Endothelial cell of umbilical vein (primary cell): ENCODE measurements around the gene HUNK. TPM values are rescaled to one million over a fixed set of nuclear protein-coding genes. Genes with fewer than 3 reads are reported as not detected.

Experiments
- BruUV-seq: library from RNA; stranded (reverse); fragments of 400-500 nt; replicated peaks from 2 replicates; lab custom pipeline; 2021; lab: Mats Ljungman, UMichigan
- CTCF ChIA-PET: fragments of 300-600, 350-600 bp; sonication (Branson Sonifier 250); formaldehyde crosslinking; loops from one replicate; lab custom pipeline; 2021; ENCODE audit warnings: antibody characterized with exemption, inconsistent platforms; lab: Charles Lee
- POLR2A ChIA-PET: fragments of 300-600, 350-600 bp; sonication (Branson Sonifier 250); formaldehyde crosslinking; loops from one replicate; lab custom pipeline; 2021; ENCODE audit warnings: antibody characterized with exemption, inconsistent platforms; lab: Charles Lee
- DNase-seq: peaks from one replicate; pipeline ENCODE4 v3.0.0-alpha.2; 2011; ENCODE audit warnings: low read depth, low spot score
- FAIRE-seq: peaks from 2 replicates; lab custom pipeline; 2011; peaks lifted over from hg19 to GRCh38; lab: Jason Lieb, UNC
- H2AFZ ChIP-seq: 2 replicates; pipeline ENCODE4 v1.6.0; 2012; ENCODE audit warnings: low read depth, low read length, control low read depth, inconsistent platforms
- H3K27ac ChIP-seq: 2 replicates; pipeline ENCODE4 v1.5.1; 2011; ENCODE audit warnings: low read depth, mild to moderate bottlenecking, control low read depth, low read length, moderate library complexity; ENCODE audit not compliant: insufficient read depth
- H3K27me3 ChIP-seq, 2 experiments: 2 replicates each; pipeline versions ENCODE4 v1.6.0 to v1.6.1; 2011; ENCODE audit warnings: low read length in 2 of 2, mixed read lengths in 1 of 2; ENCODE audit not compliant: control insufficient read depth in 2 of 2, insufficient read depth in 2 of 2
- H3K36me3 ChIP-seq, 2 experiments: 2 replicates in 1 of 2; 3 replicates in 1 of 2; pipeline ENCODE4 v1.5.1; 2011; ENCODE audit warnings: low read length in 2 of 2, mild to moderate bottlenecking in 1 of 2, moderate library complexity in 1 of 2; ENCODE audit not compliant: control insufficient read depth in 2 of 2, insufficient read depth in 2 of 2; ENCODE audit errors: extremely low read depth in 1 of 2
- H3K4me1 ChIP-seq: 3 replicates; pipeline ENCODE4 v1.5.1; 2011; ENCODE audit warnings: mild to moderate bottlenecking, low read length; ENCODE audit not compliant: control insufficient read depth, insufficient read depth; ENCODE audit errors: extremely low read depth
- H3K4me2 ChIP-seq: 2 replicates; pipeline ENCODE4 v1.6.1; 2011; ENCODE audit warnings: low read length, control low read depth, mixed read lengths; ENCODE audit not compliant: insufficient read depth
- H3K4me3 ChIP-seq, 3 experiments: fragments of 200-600 bp in 1 of 3; sonication (generic), shearing (Covaris generic) in 1 of 3; replicated peaks in 1 of 3; 2 replicates each; pipeline ENCODE4 v1.5.1; 2011 to 2016; ENCODE audit warnings: control low read depth in 3 of 3, low read length in 3 of 3, mild to moderate bottlenecking in 2 of 3, inconsistent platforms in 1 of 3, low read depth in 1 of 3, moderate library complexity in 1 of 3; ENCODE audit not compliant: insufficient read depth in 1 of 3
- H3K79me2 ChIP-seq: 2 replicates; pipeline ENCODE4 v1.6.0; 2012; ENCODE audit warnings: low read length, inconsistent platforms; ENCODE audit not compliant: control insufficient read depth, insufficient read depth
- H3K9ac ChIP-seq: replicated peaks from 2 replicates; pipeline ENCODE3; 2011; ENCODE audit warnings: low read length, control low read depth; ENCODE audit not compliant: insufficient read depth; ENCODE audit errors: extremely low read depth
- H3K9me1 ChIP-seq: replicated peaks from 3 replicates; pipeline ENCODE4 v1.6.0; 2011; ENCODE audit warnings: mild to moderate bottlenecking, low read length; ENCODE audit not compliant: control insufficient read depth, insufficient read depth; ENCODE audit errors: extremely low read depth
- H3K9me3 ChIP-seq: replicated peaks from 2 replicates; pipeline ENCODE4 v1.5.1; 2012; ENCODE audit warnings: low read length, inconsistent platforms; ENCODE audit not compliant: control insufficient read depth, insufficient read depth
- H4K20me1 ChIP-seq: replicated peaks from 2 replicates; pipeline ENCODE3; 2011; ENCODE audit warnings: mild to moderate bottlenecking, low read length; ENCODE audit not compliant: control insufficient read depth, insufficient read depth; ENCODE audit errors: extremely low read depth
- EZH2 ChIP-seq: IDR thresholded peaks from 2 replicates; pipeline ENCODE4 v1.6.1; 2012; ENCODE audit warnings: borderline replicate concordance, low read depth, mild to moderate bottlenecking, moderate library complexity, low read length, inconsistent platforms; ENCODE audit not compliant: severe bottlenecking
- FOS ChIP-seq: IDR thresholded peaks from 2 replicates; pipeline ENCODE4 v1.6.1; 2011; ENCODE audit warnings: mild to moderate bottlenecking, low read length, moderate library complexity, borderline replicate concordance; ENCODE audit not compliant: insufficient read depth
- GATA2 ChIP-seq: IDR thresholded peaks from 2 replicates; pipeline ENCODE4 v1.7.0; 2011; ENCODE audit warnings: low read depth, mild to moderate bottlenecking, moderate library complexity, mixed read lengths, low read length; ENCODE audit not compliant: insufficient read length, insufficient read depth
- JUN ChIP-seq: IDR thresholded peaks from 2 replicates; pipeline ENCODE4 v1.6.1; 2011; ENCODE audit warnings: borderline replicate concordance, low read depth; ENCODE audit not compliant: insufficient read length, insufficient read depth
- MYC ChIP-seq: IDR thresholded peaks from one replicate; pipeline ENCODE4 v1.6.1; 2011; ENCODE audit warnings: mild to moderate bottlenecking, low read depth, low read length
- POLR2A ChIP-seq: IDR thresholded peaks from 2 replicates; pipeline ENCODE4 v1.6.1; 2012; ENCODE audit warnings: low read depth, mild to moderate bottlenecking, control low read depth, low read length
- POLR2AphosphoS5 ChIP-seq: IDR thresholded peaks from 2 replicates; pipeline ENCODE4 v1.6.1; 2012; ENCODE audit warnings: low read depth, mild to moderate bottlenecking, control low read depth, low read length, moderate library complexity; ENCODE audit not compliant: insufficient read depth
- dilution Hi-C: fragments of 300-500 bp; cut with MboI; formaldehyde crosslinking; loops from one replicate; pipeline ENCODE4 v1.15.0; 2019; ENCODE audit warnings: low sequenced_read_pairs; ENCODE audit not compliant: extremely low pct_ligation_motif_present
- intact Hi-C: fragments of 100-400 bp; cut with micrococcal nuclease; formaldehyde crosslinking; loops from one replicate; pipeline ENCODE4 v1.10.0; 2022
- polyA plus RNA-seq, 4 experiments: library from polyadenylated mRNA; depleted of rRNA in 3 of 4; stranded (reverse) in 3 of 4; unstranded in 1 of 4; fragments of >200 nt; gene quantifications; 2 replicates each; pipeline versions ENCODE4 v1.2.1 to v1.2.3, GENCODE V29; 2011 to 2012; ENCODE audit warnings: missing spikeins in 1 of 4
- total RNA-seq: library from RNA; stranded (reverse); gene quantifications from 2 replicates; pipeline ENCODE4 v1.2.3, GENCODE V29; 2021
- TF ChIP-seq, protein P1 (sequence below): IDR thresholded peaks from 2 replicates; pipeline ENCODE4 v1.6.1; 2011; ENCODE audit not compliant: insufficient read depth, insufficient read length
- TF ChIP-seq, protein P2 (sequence below), 2 donors: IDR thresholded peaks; 1 replicate in 1 of 2; 2 replicates in 1 of 2; pipeline ENCODE4 v1.5.1; 2011; ENCODE audit warnings: low read length in 2 of 2, mild to moderate bottlenecking in 2 of 2, moderate library complexity in 2 of 2, control low read depth in 1 of 2, inconsistent platforms in 1 of 2, low read depth in 1 of 2; ENCODE audit not compliant: insufficient read depth in 1 of 2; ENCODE audit errors: extremely low read depth in 1 of 2

Gene HUNK
- total and polyA plus RNA-seq, 2 donors (not counting 3 experiments of a cell fraction or from before 2014, with no cell fraction given) = not detected

DNA sequence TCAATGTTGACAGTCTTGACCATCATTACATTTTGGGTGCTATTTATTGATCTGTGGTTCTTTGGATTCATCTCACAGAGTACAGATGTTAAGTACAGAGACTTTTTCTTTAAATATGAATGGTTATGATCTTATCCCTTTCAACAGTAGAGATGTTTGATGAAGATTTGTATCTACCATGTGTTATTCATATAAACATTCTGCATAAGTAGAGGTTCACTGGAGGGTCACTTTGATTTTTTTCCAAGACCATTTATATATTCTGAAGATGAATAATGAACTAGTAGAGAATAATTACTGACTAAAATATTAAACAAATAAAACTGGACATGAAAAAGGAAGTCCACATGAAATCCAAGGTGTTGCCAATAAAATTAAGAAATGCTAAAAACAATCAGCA, 28.6 kb upstream of the HUNK start:
- H3K27me3 ChIP-seq = no peaks in the 10 kb centered on the region
- POLR2A ChIA-PET = no interaction called here
- dilution Hi-C loops (no loop called here), intact Hi-C loops (no loop called here)
- no peak overlapping the region for H3K4me3 ChIP-seq
- H3K27ac ChIP-seq = no peak overlapping the region
- H2AFZ ChIP-seq = no peak overlapping the region
- DNase-seq = no peak
- no peaks in the 10 kb centered on the region for H3K79me2 ChIP-seq
- CTCF ChIA-PET = no interaction called here
- FAIRE-seq = no peak
- BruUV-seq = no TSS peak
- TF ChIP-seq, protein P1, sequence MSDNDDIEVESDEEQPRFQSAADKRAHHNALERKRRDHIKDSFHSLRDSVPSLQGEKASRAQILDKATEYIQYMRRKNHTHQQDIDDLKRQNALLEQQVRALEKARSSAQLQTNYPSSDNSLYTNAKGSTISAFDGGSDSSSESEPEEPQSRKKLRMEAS = no peak
- TF ChIP-seq FOS = no peak
- TF ChIP-seq, protein P2, sequence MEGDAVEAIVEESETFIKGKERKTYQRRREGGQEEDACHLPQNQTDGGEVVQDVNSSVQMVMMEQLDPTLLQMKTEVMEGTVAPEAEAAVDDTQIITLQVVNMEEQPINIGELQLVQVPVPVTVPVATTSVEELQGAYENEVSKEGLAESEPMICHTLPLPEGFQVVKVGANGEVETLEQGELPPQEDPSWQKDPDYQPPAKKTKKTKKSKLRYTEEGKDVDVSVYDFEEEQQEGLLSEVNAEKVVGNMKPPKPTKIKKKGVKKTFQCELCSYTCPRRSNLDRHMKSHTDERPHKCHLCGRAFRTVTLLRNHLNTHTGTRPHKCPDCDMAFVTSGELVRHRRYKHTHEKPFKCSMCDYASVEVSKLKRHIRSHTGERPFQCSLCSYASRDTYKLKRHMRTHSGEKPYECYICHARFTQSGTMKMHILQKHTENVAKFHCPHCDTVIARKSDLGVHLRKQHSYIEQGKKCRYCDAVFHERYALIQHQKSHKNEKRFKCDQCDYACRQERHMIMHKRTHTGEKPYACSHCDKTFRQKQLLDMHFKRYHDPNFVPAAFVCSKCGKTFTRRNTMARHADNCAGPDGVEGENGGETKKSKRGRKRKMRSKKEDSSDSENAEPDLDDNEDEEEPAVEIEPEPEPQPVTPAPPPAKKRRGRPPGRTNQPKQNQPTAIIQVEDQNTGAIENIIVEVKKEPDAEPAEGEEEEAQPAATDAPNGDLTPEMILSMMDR (IDR thresholded peaks at IDR 0.05; ENCODE audit: extremely low read depth in 1 of 2, insufficient read depth in 1 of 2, low read depth in 1 of 2, low read length in 2 of 2) = no peak
- TF ChIP-seq JUN = no peak
- TF ChIP-seq GATA2 = no peak
- TF ChIP-seq MYC = no peak
- no peak for TF ChIP-seq POLR2A
- no peak for TF ChIP-seq POLR2AphosphoS5
- no peak for TF ChIP-seq EZH2
- no peak overlapping the region for H3K9ac ChIP-seq
- no peaks in the 10 kb centered on the region for H3K9me3 ChIP-seq
- H3K4me1 ChIP-seq = no peaks in the 10 kb centered on the region
- no peak overlapping the region for H3K4me2 ChIP-seq
- H3K9me1 ChIP-seq = no peaks in the 10 kb centered on the region
- no peaks in the 10 kb centered on the region for H3K36me3 ChIP-seq
- no peaks in the 10 kb centered on the region for H4K20me1 ChIP-seq
